Natural killer cell (primary cell): ENCODE results near the gene OSBP2. TPM values are rescaled to one million over a fixed set of nuclear protein-coding genes. Genes with fewer than 3 reads are reported as not detected.

Experiments
- ATAC-seq, 3 donors: fragments of 150-1000 bp in 2 of 3; fragments of 200-7000 bp in 1 of 3; cut with Tn5 transposase; 1 replicate in 1 of 3; 2 replicates in 2 of 3; pipeline ENCODE4 v1.10.0; 2021; ENCODE audit warnings: mild to moderate bottlenecking in 2 of 3, moderate library complexity in 2 of 3
- DNase-seq, 2 donors: peaks; one replicate each; pipeline versions ENCODE4 v3.0.0 to v3.0.0-alpha.2; 2013 to 2021; ENCODE audit warnings: mixed read lengths in 1 of 2
- H3K27ac ChIP-seq: one replicate; pipeline ENCODE4 v1.5.1; 2013; ENCODE audit warnings: mild to moderate bottlenecking, low read length
- H3K27me3 ChIP-seq: one replicate; pipeline ENCODE4 v1.6.1; 2013; ENCODE audit warnings: low read length; ENCODE audit not compliant: control insufficient read depth, insufficient read depth
- H3K36me3 ChIP-seq: one replicate; pipeline ENCODE4 v1.6.1; 2013; ENCODE audit warnings: low read length; ENCODE audit not compliant: control insufficient read depth, insufficient read depth
- H3K4me1 ChIP-seq: one replicate; pipeline ENCODE4 v1.6.1; 2013; ENCODE audit warnings: low read length; ENCODE audit not compliant: control insufficient read depth, insufficient read depth
- H3K4me3 ChIP-seq: one replicate; pipeline ENCODE4 v1.5.1; 2013; ENCODE audit warnings: low read length
- H3K9me3 ChIP-seq: one replicate; pipeline ENCODE4 v1.6.1; 2013; ENCODE audit warnings: low read length; ENCODE audit not compliant: control insufficient read depth, insufficient read depth
- H3K27ac Mint-ChIP-seq, 2 donors: one replicate each; pipeline ENCODE4 v1.8.0; 2022; ENCODE audit warnings: mild to moderate bottlenecking in 2 of 2, mixed read lengths in 2 of 2, moderate library complexity in 1 of 2
- H3K27me3 Mint-ChIP-seq, 2 donors: one replicate each; pipeline ENCODE4 v1.8.0; 2022; ENCODE audit warnings: low read depth in 2 of 2, mixed read lengths in 2 of 2
- H3K36me3 Mint-ChIP-seq: one replicate; pipeline ENCODE4 v1.8.0; 2022; ENCODE audit warnings: mixed read lengths
- H3K4me1 Mint-ChIP-seq, 2 donors: one replicate each; pipeline ENCODE4 v1.8.0; 2022; ENCODE audit warnings: mixed read lengths in 2 of 2
- H3K4me3 Mint-ChIP-seq: one replicate; pipeline ENCODE4 v1.8.0; 2022; ENCODE audit warnings: mild to moderate bottlenecking, moderate library complexity, mixed read lengths
- H3K9me3 Mint-ChIP-seq, 2 donors: one replicate each; pipeline ENCODE4 v1.8.0; 2022; ENCODE audit warnings: mixed read lengths in 2 of 2
- WGBS: methylation state at CpG from one replicate; pipeline ENCODE4 v1.1.7; 2013; ENCODE audit warnings: missing lambda C conversion rate; ENCODE audit not compliant: insufficient coverage; 5-methylcytosine and 5-hydroxymethylcytosine counted together
- intact Hi-C: fragments of 100-400 bp; cut with micrococcal nuclease; formaldehyde crosslinking; loops from one replicate; pipeline ENCODE4 v1.14.2; 2022
- total RNA-seq, 4 donors: library from RNA; stranded (reverse); fragments of 120-200 nt in 1 of 4; gene quantifications; one replicate each; pipeline versions ENCODE4 v1.2.3 to v1.2.4, GENCODE V29; 2013 to 2022
- TF ChIP-seq, protein P1 (sequence below): fragments of 200-600 bp; IDR thresholded peaks from one replicate; pipeline ENCODE4 v1.8.0; 2022; ENCODE audit warnings: antibody characterized with exemption

Gene OSBP2
- total RNA-seq, 3 donors from 2014 or later (not counting 1 experiment from before 2014, with no cell fraction given): 0.65 to 1.2 (median 0.79) TPM

DNA sequence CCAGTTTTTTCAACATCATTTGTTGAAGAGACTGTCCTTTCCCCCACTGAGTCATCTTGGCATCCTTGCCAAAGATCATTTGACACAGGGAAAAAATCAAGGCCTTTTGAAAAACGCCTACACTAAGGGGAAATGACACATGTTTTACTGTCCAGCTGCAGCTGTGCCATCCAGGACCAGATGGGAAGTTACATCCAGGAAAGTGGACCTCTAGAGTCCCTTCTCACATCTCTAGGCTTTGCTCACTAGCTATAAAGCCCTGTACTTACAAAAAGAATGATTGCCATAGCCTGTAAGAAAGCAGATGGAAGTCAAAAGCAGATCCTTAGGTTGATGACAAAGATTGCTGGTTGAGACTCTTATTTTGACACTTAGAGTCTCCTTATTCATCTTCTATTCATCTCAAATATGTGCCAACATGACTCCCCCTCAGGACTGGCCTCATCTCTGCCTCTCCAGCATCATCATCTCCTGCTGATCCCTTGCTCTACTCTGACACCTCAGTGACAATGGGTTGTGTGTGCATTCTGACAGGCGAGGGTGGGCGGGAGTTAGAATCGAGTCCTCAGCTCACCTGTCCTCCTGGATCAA, 22.8 kb downstream of the OSBP2 start:
- TF ChIP-seq, protein P1, sequence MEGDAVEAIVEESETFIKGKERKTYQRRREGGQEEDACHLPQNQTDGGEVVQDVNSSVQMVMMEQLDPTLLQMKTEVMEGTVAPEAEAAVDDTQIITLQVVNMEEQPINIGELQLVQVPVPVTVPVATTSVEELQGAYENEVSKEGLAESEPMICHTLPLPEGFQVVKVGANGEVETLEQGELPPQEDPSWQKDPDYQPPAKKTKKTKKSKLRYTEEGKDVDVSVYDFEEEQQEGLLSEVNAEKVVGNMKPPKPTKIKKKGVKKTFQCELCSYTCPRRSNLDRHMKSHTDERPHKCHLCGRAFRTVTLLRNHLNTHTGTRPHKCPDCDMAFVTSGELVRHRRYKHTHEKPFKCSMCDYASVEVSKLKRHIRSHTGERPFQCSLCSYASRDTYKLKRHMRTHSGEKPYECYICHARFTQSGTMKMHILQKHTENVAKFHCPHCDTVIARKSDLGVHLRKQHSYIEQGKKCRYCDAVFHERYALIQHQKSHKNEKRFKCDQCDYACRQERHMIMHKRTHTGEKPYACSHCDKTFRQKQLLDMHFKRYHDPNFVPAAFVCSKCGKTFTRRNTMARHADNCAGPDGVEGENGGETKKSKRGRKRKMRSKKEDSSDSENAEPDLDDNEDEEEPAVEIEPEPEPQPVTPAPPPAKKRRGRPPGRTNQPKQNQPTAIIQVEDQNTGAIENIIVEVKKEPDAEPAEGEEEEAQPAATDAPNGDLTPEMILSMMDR: no peak
- H3K4me1 Mint-ChIP-seq: no peaks in the 10 kb centered on the region
- no peak overlapping the region for H3K4me3 Mint-ChIP-seq
- no peaks in the 10 kb centered on the region for H3K27me3 ChIP-seq
- H3K9me3 Mint-ChIP-seq: no peaks in the 10 kb centered on the region
- ATAC-seq (no peak), DNase-seq (no peak)
- no peak overlapping the region for H3K4me3 ChIP-seq
- H3K9me3 ChIP-seq: no peaks in the 10 kb centered on the region
- H3K36me3 Mint-ChIP-seq: no peaks in the 10 kb centered on the region
- H3K27ac ChIP-seq: no peak overlapping the region
- no peaks in the 10 kb centered on the region for H3K4me1 ChIP-seq
- intact Hi-C loops: no loop called here
- no peak overlapping the region for H3K27ac Mint-ChIP-seq
- 86% methylated on average over 4 of the region's 4 CpGs for WGBS
- no peaks in the 10 kb centered on the region for H3K36me3 ChIP-seq
- H3K27me3 Mint-ChIP-seq: peaks cover 0 to 2% of the 10 kb centered on the region in 2 donors

DNA sequence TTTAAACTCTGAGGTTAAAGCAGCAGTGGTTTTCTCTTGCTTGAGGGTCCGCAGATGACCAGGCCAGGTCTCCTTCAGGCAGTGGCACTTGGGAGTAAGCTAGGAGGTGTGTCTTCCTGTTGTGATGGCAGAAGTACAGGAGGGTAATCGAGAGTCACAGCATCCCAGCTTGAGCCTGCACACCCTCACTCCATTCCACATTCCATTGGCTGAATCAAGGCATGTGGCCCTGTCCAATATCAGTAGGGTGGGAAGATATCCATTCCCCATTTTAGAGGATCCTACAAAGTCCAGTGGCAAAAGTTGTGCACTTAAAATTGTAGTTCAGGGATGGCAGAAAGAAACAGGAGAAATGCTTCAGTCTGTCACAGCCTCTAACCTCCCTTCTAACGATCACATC, 23.3 kb downstream of the OSBP2 start:
- peaks cover 0 to 2% of the 10 kb centered on the region in 2 donors for H3K27me3 Mint-ChIP-seq
- ATAC-seq: no peak
- Histone ChIP-seq H3K36me3 (no peaks in the 10 kb centered on the region), H3K4me3 (no peak overlapping the region), H3K4me1 (no peaks in the 10 kb centered on the region), H3K27me3 (no peaks in the 10 kb centered on the region), H3K9me3 (no peaks in the 10 kb centered on the region), H3K27ac (no peak overlapping the region)
- intact Hi-C loops: no loop called here
- no peaks in the 10 kb centered on the region for H3K4me1 Mint-ChIP-seq
- H3K9me3 Mint-ChIP-seq: no peaks in the 10 kb centered on the region
- 93% methylated on average over 1 of the region's 3 CpGs for WGBS
- DNase-seq: no peak
- TF ChIP-seq, protein P1: no peak
- no peaks in the 10 kb centered on the region for H3K36me3 Mint-ChIP-seq
- H3K27ac Mint-ChIP-seq: no peak overlapping the region
- no peak overlapping the region for H3K4me3 Mint-ChIP-seq

DNA sequence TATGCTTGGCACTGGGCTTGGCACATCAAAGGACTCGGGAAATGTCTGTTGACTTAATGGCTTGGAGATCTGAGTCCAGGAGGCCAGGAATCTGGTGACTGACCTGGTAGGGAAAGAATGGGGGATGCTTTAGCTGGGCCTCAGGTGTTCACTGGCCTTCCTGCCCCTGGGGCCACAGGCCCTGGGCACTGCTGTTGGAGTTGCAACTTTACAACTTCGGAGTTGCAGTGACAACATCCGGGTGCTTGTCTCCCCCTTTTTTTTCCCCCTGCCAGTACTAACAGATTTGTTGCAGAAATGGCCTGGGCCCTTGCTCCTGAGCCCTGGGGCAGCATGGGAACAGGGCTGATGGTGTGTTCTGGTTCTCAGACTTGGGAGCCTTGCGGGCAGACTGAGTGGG, 23.8 kb downstream of the OSBP2 start:
- no peaks in the 10 kb centered on the region for H3K27me3 ChIP-seq
- no peaks in the 10 kb centered on the region for H3K36me3 ChIP-seq
- Mint-ChIP-seq H3K9me3 (no peaks in the 10 kb centered on the region), H3K36me3 (no peaks in the 10 kb centered on the region), H3K27me3 (peaks cover 0 to 2% of the 10 kb centered on the region in 2 donors), H3K4me1 (no peaks in the 10 kb centered on the region), H3K27ac (no peak overlapping the region), H3K4me3 (no peak overlapping the region)
- TF ChIP-seq, protein P1: no peak
- H3K27ac ChIP-seq: no peak overlapping the region
- WGBS: 99% methylated on average over 4 of the region's 4 CpGs
- H3K9me3 ChIP-seq: no peaks in the 10 kb centered on the region
- DNase-seq (no peak), ATAC-seq (no peak)
- no peaks in the 10 kb centered on the region for H3K4me1 ChIP-seq
- intact Hi-C loops: no loop called here
- no peak overlapping the region for H3K4me3 ChIP-seq

DNA sequence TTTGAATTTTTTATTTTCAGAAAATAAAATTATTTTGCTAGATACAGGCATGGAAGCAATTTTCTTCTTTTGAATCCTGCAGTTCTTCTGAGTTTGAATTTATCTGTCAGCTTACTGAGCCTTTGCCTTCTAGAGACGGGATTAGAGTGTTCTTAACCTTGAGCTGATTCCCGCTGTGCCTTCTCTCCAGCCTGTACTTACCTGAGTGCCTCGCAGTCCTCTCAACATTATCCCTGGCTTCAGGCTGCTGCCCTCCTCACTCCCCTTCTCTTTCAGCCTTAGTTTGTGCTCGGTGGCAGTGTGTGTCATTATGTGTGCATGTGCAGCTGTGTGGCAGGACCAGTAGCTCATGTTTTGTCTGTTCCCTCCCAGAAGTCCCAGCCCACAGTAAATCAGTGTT, 24.3 kb downstream of the OSBP2 start:
- peaks cover 0 to 2% of the 10 kb centered on the region in 2 donors for H3K27me3 Mint-ChIP-seq
- ATAC-seq (no peak), DNase-seq (no peak)
- intact Hi-C loops: no loop called here
- Histone ChIP-seq H3K9me3 (no peaks in the 10 kb centered on the region), H3K27me3 (no peaks in the 10 kb centered on the region), H3K36me3 (no peaks in the 10 kb centered on the region), H3K4me3 (no peak overlapping the region), H3K27ac (no peak overlapping the region), H3K4me1 (no peaks in the 10 kb centered on the region)
- no peak overlapping the region for H3K27ac Mint-ChIP-seq
- TF ChIP-seq, protein P1: no peak
- 95% methylated on average over 4 of the region's 4 CpGs for WGBS
- no peaks in the 10 kb centered on the region for H3K4me1 Mint-ChIP-seq
- H3K4me3 Mint-ChIP-seq: no peak overlapping the region
- H3K9me3 Mint-ChIP-seq: no peaks in the 10 kb centered on the region
- H3K36me3 Mint-ChIP-seq: no peaks in the 10 kb centered on the region
